CD14-positive monocyte (primary cell): ENCODE data around the gene CYP26A1. TPM values are rescaled to one million over a fixed set of nuclear protein-coding genes. Genes with fewer than 3 reads are reported as not detected.

Source experiments
- DNase-seq, 3 donors: peaks; one replicate each; pipeline ENCODE4 v3.0.0-alpha.2; 2011 to 2022
- H2AFZ ChIP-seq: 2 replicates; pipeline ENCODE4 v1.6.0; 2012; ENCODE audit warnings: mild to moderate bottlenecking, low read depth, low read length, inconsistent platforms; ENCODE audit not compliant: insufficient read depth, poor library complexity, severe bottlenecking
- H3K27ac ChIP-seq, 2 donors: 1 replicate in 1 of 2; 2 replicates in 1 of 2; pipeline ENCODE4 v1.5.1; 2012 to 2013; ENCODE audit warnings: low read length in 2 of 2, control low read depth in 1 of 2, inconsistent platforms in 1 of 2, low read depth in 1 of 2, mild to moderate bottlenecking in 1 of 2
- H3K27me3 ChIP-seq, 2 donors: one replicate each; pipeline versions ENCODE4 v1.6.0 to v1.6.1; 2011 to 2013; ENCODE audit warnings: low read length in 2 of 2; ENCODE audit not compliant: control insufficient read depth in 2 of 2, insufficient read depth in 2 of 2
- H3K36me3 ChIP-seq, 2 donors: replicated peaks in 1 of 2; 1 replicate in 1 of 2; 2 replicates in 1 of 2; pipeline versions ENCODE4 v1.5.1 to v1.6.1; 2012 to 2013; ENCODE audit warnings: low read length in 2 of 2, control low read depth in 1 of 2, inconsistent platforms in 1 of 2, mild to moderate bottlenecking in 1 of 2; ENCODE audit not compliant: insufficient read depth in 2 of 2, control insufficient read depth in 1 of 2
- H3K4me1 ChIP-seq, 2 donors: 1 replicate in 1 of 2; 2 replicates in 1 of 2; pipeline versions ENCODE4 v1.5.1 to v1.6.1; 2012 to 2013; ENCODE audit warnings: low read length in 2 of 2, control low read depth in 1 of 2, inconsistent platforms in 1 of 2, mild to moderate bottlenecking in 1 of 2, moderate library complexity in 1 of 2; ENCODE audit not compliant: insufficient read depth in 2 of 2, control insufficient read depth in 1 of 2
- H3K4me2 ChIP-seq: replicated peaks from 2 replicates; pipeline ENCODE3; 2012; ENCODE audit warnings: low read length, moderate library complexity, mild to moderate bottlenecking; ENCODE audit not compliant: poor library complexity, severe bottlenecking; ENCODE audit errors: extremely low read depth
- H3K4me3 ChIP-seq, 3 experiments: fragments of 200-600 bp in 1 of 3; sonication (generic) in 1 of 3; replicated peaks in 1 of 3; 1 replicate in 2 of 3; 2 replicates in 1 of 3; pipeline ENCODE4 v1.5.1; 2011 to 2013; ENCODE audit warnings: low read length in 3 of 3, mild to moderate bottlenecking in 3 of 3, control low read depth in 2 of 3, low read depth in 2 of 3, inconsistent platforms in 1 of 3, moderate library complexity in 1 of 3
- H3K79me2 ChIP-seq: 2 replicates; pipeline ENCODE4 v1.6.0; 2012; ENCODE audit warnings: mild to moderate bottlenecking, control low read depth, inconsistent platforms, low read length, moderate library complexity; ENCODE audit not compliant: insufficient read depth
- H3K9ac ChIP-seq: 2 replicates; pipeline ENCODE4 v1.6.0; 2017; ENCODE audit warnings: low read length, mild to moderate bottlenecking; ENCODE audit not compliant: insufficient read depth, poor library complexity, severe bottlenecking
- H3K9me3 ChIP-seq, 2 donors: replicated peaks in 1 of 2; 1 replicate in 1 of 2; 2 replicates in 1 of 2; pipeline versions ENCODE4 v1.5.1 to v1.6.1; 2012 to 2013; ENCODE audit warnings: low read length in 2 of 2, control low read depth in 1 of 2; ENCODE audit not compliant: control insufficient read depth in 1 of 2, insufficient read depth in 1 of 2
- H4K20me1 ChIP-seq: 2 replicates; pipeline ENCODE4 v1.6.0; 2012; ENCODE audit warnings: mild to moderate bottlenecking, low read length, control low read depth, moderate library complexity; ENCODE audit not compliant: insufficient read depth
- H3K27ac Mint-ChIP-seq, 7 donors: one replicate each; pipeline ENCODE4 v1.8.0; 2020; ENCODE audit warnings: mild to moderate bottlenecking in 7 of 7, mixed read lengths in 7 of 7, moderate library complexity in 6 of 7, inconsistent platforms in 2 of 7
- H3K27me3 Mint-ChIP-seq, 3 donors: one replicate each; pipeline ENCODE4 v1.8.0; 2021 to 2022; ENCODE audit warnings: low read depth in 3 of 3, mild to moderate bottlenecking in 3 of 3, mixed read lengths in 3 of 3, moderate library complexity in 3 of 3, inconsistent platforms in 1 of 3
- H3K36me3 Mint-ChIP-seq, 2 donors: one replicate each; pipeline ENCODE4 v1.8.0; 2020; ENCODE audit warnings: mixed read lengths in 2 of 2, inconsistent platforms in 1 of 2, mild to moderate bottlenecking in 1 of 2
- H3K4me1 Mint-ChIP-seq: one replicate; pipeline ENCODE4 v1.8.0; 2020; ENCODE audit warnings: mild to moderate bottlenecking, mixed read lengths
- H3K4me3 Mint-ChIP-seq, 2 donors: one replicate each; pipeline ENCODE4 v1.8.0; 2020; ENCODE audit warnings: mild to moderate bottlenecking in 2 of 2, mixed read lengths in 2 of 2, moderate library complexity in 1 of 2
- H3K9me3 Mint-ChIP-seq, 7 donors: one replicate each; pipeline ENCODE4 v1.8.0; 2020 to 2022; ENCODE audit warnings: mixed read lengths in 7 of 7, mild to moderate bottlenecking in 6 of 7, moderate library complexity in 6 of 7, inconsistent platforms in 2 of 7
- CTCF ChIP-seq: fragments of 200-600 bp; IDR thresholded peaks from one replicate; pipeline ENCODE4 v1.8.0; 2022; ENCODE audit warnings: antibody characterized with exemption, mild to moderate bottlenecking
- WGBS: methylation state at CpG from one replicate; pipeline ENCODE4 v1.1.5; 2013; ENCODE audit warnings: missing lambda C conversion rate; ENCODE audit not compliant: insufficient coverage; 5-methylcytosine and 5-hydroxymethylcytosine counted together
- intact Hi-C, 2 donors: fragments of 100-400 bp; cut with micrococcal nuclease; formaldehyde crosslinking; loops; one replicate each; pipeline versions ENCODE4 v1.15.0 to v1.15.1; 2023
- polyA plus RNA-seq, 3 donors: library from polyadenylated mRNA; depleted of rRNA in 1 of 3; unstranded in 2 of 3; stranded (reverse) in 1 of 3; fragments of 300-500 nt in 2 of 3; fragments of >200 nt in 1 of 3; fragmentation: Illumina TruSeq in 2 of 3; gene quantifications; 1 replicate in 2 of 3; 2 replicates in 1 of 3; pipeline ENCODE4 v1.2.3, GENCODE V29; 2012 to 2021

CYP26A1 gene
- polyA plus RNA-seq, 3 donors = not detected

- no CpG with 5 or more reads among the region's 3 CpGs for WGBS
- Mint-ChIP-seq H3K36me3 (peaks cover 20 to 31% of the 10 kb centered on the region in 2 donors), H3K27me3 (peaks cover under 1 to 3% (median 1%) of the 10 kb centered on the region in 3 donors), H3K4me1 (no peaks in the 10 kb centered on the region), H3K4me3 (no peak overlapping the region), H3K9me3 (peaks cover 0 to under 1% (median 0%) of the 10 kb centered on the region in 7 donors), H3K27ac (no peak overlapping the region)
- Histone ChIP-seq H3K27ac (no peak overlapping the region), H3K4me1 (no peaks in the 10 kb centered on the region), H3K79me2 (no peaks in the 10 kb centered on the region), H3K4me2 (no peak overlapping the region), H3K27me3 (peaks cover 0 to under 1% of the 10 kb centered on the region in 2 donors), H3K36me3 (peaks cover 7 to 21% of the 10 kb centered on the region in 2 donors), H3K9ac (no peak overlapping the region), H2AFZ (no peak overlapping the region), H3K9me3 (peaks cover 0 to under 1% of the 10 kb centered on the region in 2 donors), H4K20me1 (no peaks in the 10 kb centered on the region), H3K4me3 (no peak overlapping the region)
- intact Hi-C loops = no loop called here
- no peak for TF ChIP-seq CTCF
- DNase-seq = no peak
Observed at GRCh38 chr10:93054486-93054885, 19.2 kb upstream of the CYP26A1 start.

- peaks cover 31 to 38% (median 34%) of the 10 kb centered on the region in 3 donors for H3K27me3 Mint-ChIP-seq
- H3K9me3 Mint-ChIP-seq = peaks cover 0 to 10% (median 7%) of the 10 kb centered on the region in 7 donors
- H3K27ac Mint-ChIP-seq = no peak overlapping the region
- no peak overlapping the region for H3K27ac ChIP-seq
- H3K4me3 Mint-ChIP-seq = no peak overlapping the region
- no peak overlapping the region for H3K9ac ChIP-seq
- H3K79me2 ChIP-seq = no peaks in the 10 kb centered on the region
- DNase-seq = no peak
- H3K27me3 ChIP-seq = peaks cover 16 to 32% of the 10 kb centered on the region in 2 donors
- intact Hi-C loops = no loop called here
- H3K4me2 ChIP-seq = no peak overlapping the region
- H2AFZ ChIP-seq = no peak overlapping the region
- WGBS = 100% methylated on average over 1 of the region's 3 CpGs
- H3K36me3 Mint-ChIP-seq = peaks cover 32 to 40% of the 10 kb centered on the region in 2 donors
- peaks cover 19% of the 10 kb centered on the region for H4K20me1 ChIP-seq
- peaks cover 8 to 18% of the 10 kb centered on the region in 2 donors for H3K4me1 ChIP-seq
- no peak overlapping the region for H3K4me3 ChIP-seq
- TF ChIP-seq CTCF = no peak
- H3K36me3 ChIP-seq = peaks cover 7 to 24% of the 10 kb centered on the region in 2 donors
- peaks cover 16% of the 10 kb centered on the region for H3K4me1 Mint-ChIP-seq
- peaks cover 0 to 21% of the 10 kb centered on the region in 2 donors for H3K9me3 ChIP-seq
Observed at GRCh38 chr10:93058139-93058538, 15.6 kb upstream of the CYP26A1 start.
